ENCODE measurements around the gene TAF8.

The TAF8 gene

GRCh38 chr6:42047790-42048405 is 2.4 kb upstream of the TAF8 start:
- no peak for FAIRE-seq
- TF ChIP-seq CTCF (IDR thresholded peaks at IDR 0.05; ENCODE audit: insufficient read depth, missing control alignments): no peak
- no peak for DNase-seq (ENCODE audit: insufficient read length, low spot score)

GRCh38 chr6:42049116-42049809 is 1.1 kb upstream of the TAF8 start:
- DNase-seq (ENCODE audit: insufficient read length, low spot score) (no peak), FAIRE-seq (no peak)
- no peak for TF ChIP-seq CTCF (IDR thresholded peaks at IDR 0.05; ENCODE audit: insufficient read depth, missing control alignments)

GRCh38 chr6:42049948-42050296 is 402 bp upstream of the TAF8 start:
- TF ChIP-seq CTCF (IDR thresholded peaks at IDR 0.05; ENCODE audit: insufficient read depth, missing control alignments): no peak
- no peak for DNase-seq (ENCODE audit: insufficient read length, low spot score)
- FAIRE-seq: no peak

DNA sequence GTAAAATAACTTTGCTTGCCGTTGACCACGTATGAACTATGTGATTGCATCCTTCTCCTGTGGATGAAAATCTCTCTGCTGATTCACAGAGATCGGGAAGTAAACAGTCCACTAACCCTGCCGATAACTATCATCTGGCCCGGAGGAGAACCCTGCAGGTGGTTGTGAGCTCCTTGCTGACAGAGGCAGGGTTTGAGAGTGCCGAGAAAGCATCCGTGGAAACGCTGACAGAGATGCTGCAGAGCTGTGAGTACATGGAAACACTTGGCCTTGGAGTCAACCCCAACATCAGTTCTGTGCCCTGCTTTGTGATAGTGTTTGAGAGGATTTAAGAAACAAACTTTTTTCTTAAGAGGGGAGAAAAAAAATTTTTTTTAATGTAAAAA is 937 bp downstream of the TAF8 start:
- DNase-seq (ENCODE audit: insufficient read length, low spot score): no peak
- no peak for FAIRE-seq
- TF ChIP-seq CTCF (IDR thresholded peaks at IDR 0.05; ENCODE audit: insufficient read depth, missing control alignments): no peak

DNA sequence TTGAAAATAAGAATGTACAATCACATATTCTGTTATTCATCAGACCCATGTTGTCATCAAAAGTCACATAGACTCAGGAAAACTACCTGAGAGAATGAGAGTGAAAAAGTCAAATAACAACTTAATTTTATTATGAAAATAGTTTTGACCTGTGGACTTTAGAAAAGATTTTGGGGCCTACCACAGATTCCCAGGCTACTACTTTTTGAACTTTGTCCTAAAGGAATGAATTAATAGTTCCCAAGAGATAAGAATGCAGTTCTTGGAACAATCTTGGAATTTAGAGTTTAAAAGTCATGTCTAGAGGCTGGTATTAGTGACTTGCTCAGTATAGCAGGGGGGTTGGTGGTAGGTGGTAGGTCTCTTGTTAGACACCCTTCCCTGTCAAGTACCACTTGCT is 3.3 kb downstream of the TAF8 start:
- no peak for TF ChIP-seq CTCF (IDR thresholded peaks at IDR 0.05; ENCODE audit: insufficient read depth, missing control alignments)

DNA sequence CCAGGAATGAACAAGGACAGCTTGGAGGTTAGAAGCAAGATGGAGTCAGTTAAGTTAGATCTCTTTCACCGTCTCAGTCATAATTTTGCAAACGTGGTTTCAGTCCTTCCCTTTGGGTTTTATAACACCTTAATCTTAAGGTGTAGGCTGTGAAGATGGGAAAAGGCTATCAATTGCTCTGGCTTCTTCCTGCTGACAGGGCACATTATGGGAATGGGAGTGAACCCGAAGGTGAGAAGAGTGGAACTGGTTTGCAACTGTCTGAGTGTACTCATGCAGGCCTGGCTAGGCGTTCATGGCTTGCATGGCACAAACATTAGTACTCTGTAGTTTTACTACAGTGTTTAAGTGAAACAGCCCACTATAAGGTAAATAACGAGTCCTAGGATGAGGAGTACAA is 9.4 kb downstream of the TAF8 start:
- TF ChIP-seq CTCF (IDR thresholded peaks at IDR 0.05; ENCODE audit: insufficient read depth, missing control alignments): no peak
- DNase-seq (ENCODE audit: insufficient read length, low spot score) (no peak), FAIRE-seq (no peak)

More for the DNA sequence above, 3.3 kb downstream of the TAF8 start:
- no peak for FAIRE-seq
- DNase-seq (ENCODE audit: insufficient read length, low spot score): no peak

DNA sequence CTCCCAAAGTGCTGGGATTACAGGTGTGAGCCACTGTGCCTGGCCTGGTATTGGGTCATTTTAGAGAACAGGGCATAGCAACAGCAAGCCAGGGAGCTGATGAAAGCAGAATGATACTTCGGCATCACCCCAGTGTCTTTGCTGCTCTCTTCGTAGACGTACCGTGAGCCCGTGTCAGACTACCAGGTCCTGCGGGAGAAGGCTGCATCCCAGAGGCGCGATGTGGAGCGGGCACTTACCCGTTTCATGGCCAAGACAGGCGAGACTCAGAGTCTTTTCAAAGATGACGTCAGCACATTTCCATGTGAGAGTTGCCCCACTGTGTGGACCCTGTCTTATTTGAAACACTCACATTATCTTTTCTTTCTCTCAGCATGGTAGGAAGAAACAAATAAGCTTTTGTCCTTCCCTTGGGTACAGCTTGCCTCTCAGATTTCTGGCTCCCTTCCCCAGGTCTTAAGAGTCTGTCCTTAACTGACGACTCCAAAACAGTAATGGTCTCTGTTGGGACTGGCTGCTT is 15.9 kb downstream of the TAF8 start:
- no peak for DNase-seq (ENCODE audit: insufficient read length, low spot score)
- no peak for FAIRE-seq
- no peak for TF ChIP-seq CTCF (IDR thresholded peaks at IDR 0.05; ENCODE audit: insufficient read depth, missing control alignments)

All from D721Med (cell line).